K562 (cell line): ENCODE results near the gene UNC93B1. TPM values are rescaled to one million over a fixed set of nuclear protein-coding genes. Genes with fewer than 3 reads are reported as not detected.

Experiments used
- L3MBTL2 ChIP-seq: fragments of 450-650 bp; IDR thresholded peaks from 2 replicates; pipeline ENCODE4 v1.6.1; 2016; ENCODE audit warnings: mild to moderate bottlenecking, moderate library complexity
- MYC ChIP-seq, 2 experiments: fragments of 250-450 bp in 1 of 2; sonication (Bioruptor Pico) in 1 of 2; IDR thresholded peaks; 2 replicates each; pipeline versions ENCODE4 v1.5.1 to v1.6.1; 2012 to 2021; ENCODE audit warnings: low read depth in 2 of 2, borderline replicate concordance in 1 of 2, improper control_type of control experiment in 1 of 2, low read length in 1 of 2, mild to moderate bottlenecking in 1 of 2, moderate library complexity in 1 of 2
- SMARCE1 ChIP-seq: fragments of 450-650 bp; IDR thresholded peaks from 2 replicates; pipeline ENCODE4 v1.7.1; 2016; ENCODE audit warnings: mild to moderate bottlenecking
- ZFX ChIP-seq: sonication (generic); formaldehyde crosslinking; IDR thresholded peaks from 2 replicates; pipeline ENCODE4 v1.8.0; 2022; ENCODE audit warnings: mild to moderate bottlenecking, missing genetic modification reagents, moderate library complexity
- polyA plus RNA-seq, 8 experiments: library from polyadenylated mRNA; depleted of rRNA in 4 of 8; stranded (reverse) in 5 of 8; unstranded in 3 of 8; fragments of >200 nt; fragmentation: Nextera tagmentation in 2 of 8; fragmentation: Illumina TruSeq in 1 of 8; extraction: Ambion mirVana in 2 of 8; extraction: Trizol in 1 of 8; gene quantifications; 2 replicates each; pipeline versions ENCODE4 v1.2.1 to v1.2.3, GENCODE V29; 2011 to 2014; ENCODE audit warnings: inconsistent platforms in 1 of 8, missing spikeins in 1 of 8
- total RNA-seq, 7 experiments: library from RNA; depleted of rRNA in 6 of 7; stranded (reverse); fragments of >200 nt in 6 of 7; fragmentation: Illumina TruSeq in 2 of 7; extraction: Trizol in 2 of 7; gene quantifications; 2 replicates each; pipeline versions ENCODE4 v1.2.1 to v1.2.3, GENCODE V29; 2011 to 2021; ENCODE audit warnings: low replicate concordance in 1 of 7
- TF ChIP-seq, protein P1 (sequence below): fragments of 450-650 bp; IDR thresholded peaks from 2 replicates; pipeline ENCODE4 v1.6.1; 2016; ENCODE audit warnings: mild to moderate bottlenecking, moderate library complexity
- TF ChIP-seq, protein P2 (sequence below): fragments of 450-650 bp; IDR thresholded peaks from 2 replicates; pipeline ENCODE4 v1.6.1; 2017; ENCODE audit warnings: mild to moderate bottlenecking, moderate library complexity
- TF ChIP-seq, protein P3 (sequence below), 2 experiments: fragments of 450-650 bp; conservative IDR thresholded peaks; 2 replicates each; pipeline ENCODE4 v1.6.1; 2017; ENCODE audit warnings: mild to moderate bottlenecking in 2 of 2, moderate library complexity in 2 of 2
- TF ChIP-seq, protein P4 (sequence below), 3 experiments: IDR thresholded peaks in 2 of 3; conservative IDR thresholded peaks in 1 of 3; 2 replicates each; pipeline ENCODE4 v1.5.1; 2011 to 2012; ENCODE audit warnings: low read length in 3 of 3, mild to moderate bottlenecking in 3 of 3, control low read depth in 2 of 3, improper control_type of control experiment in 1 of 3, inconsistent platforms in 1 of 3, low read depth in 1 of 3, mixed read lengths in 1 of 3, moderate library complexity in 1 of 3; ENCODE audit not compliant: insufficient read depth in 2 of 3

The UNC93B1 gene
- total and polyA plus RNA-seq, 9 of the 15 experiments (the other 6 are each of a cell fraction or from before 2014, with no cell fraction given), result 0.10 to 13.6 (median 6.5) TPM

DNA sequence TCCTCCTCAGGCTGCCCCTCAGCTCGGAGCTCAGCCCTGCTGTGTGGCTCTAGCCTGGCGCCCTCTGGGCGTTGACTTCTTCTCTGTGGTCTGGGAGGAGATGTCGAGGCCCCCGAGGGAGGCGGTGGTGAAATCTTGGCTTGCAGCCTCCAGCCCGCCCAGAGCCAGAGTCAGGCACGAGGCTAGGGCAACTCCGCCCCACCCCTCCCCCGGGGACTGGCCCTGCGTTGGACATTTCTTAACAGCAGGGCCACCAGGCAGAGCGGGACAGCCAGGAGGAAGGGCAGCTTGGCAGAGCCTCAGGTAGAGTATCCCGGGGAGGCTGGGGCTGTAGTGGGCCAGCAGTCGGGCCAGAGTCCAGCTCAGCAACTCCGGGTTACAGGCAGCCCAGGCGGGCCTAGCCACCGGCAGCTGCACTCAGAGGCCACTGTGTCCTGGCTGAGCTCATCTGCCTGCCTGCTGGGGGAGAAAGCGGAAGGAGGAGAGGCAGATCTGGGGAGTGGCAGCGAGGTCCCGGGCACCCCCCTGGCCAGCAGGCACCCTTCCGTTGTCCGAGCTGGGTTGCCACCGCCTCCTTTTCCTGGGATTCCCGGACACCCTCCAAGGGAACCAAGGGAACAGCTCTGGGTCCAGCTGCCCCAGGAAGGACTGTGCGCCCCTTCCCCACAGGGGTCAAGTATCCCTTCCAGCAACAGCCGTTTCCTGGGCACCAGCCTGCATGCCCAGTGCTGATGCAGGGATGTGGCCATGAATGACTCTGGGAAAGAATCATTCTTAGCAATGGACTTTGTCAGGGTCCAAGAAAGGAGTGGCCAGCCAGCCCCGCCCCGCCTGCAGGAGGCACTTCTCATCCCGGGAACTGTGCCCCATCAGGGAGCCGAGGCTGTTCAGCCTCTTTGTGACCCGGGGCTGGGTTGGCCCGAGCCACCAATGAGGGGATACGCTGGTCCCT, 6.5 kb upstream of the UNC93B1 start, which contains the start of gene ALDH3B1 (continued):
- TF ChIP-seq, protein P1, sequence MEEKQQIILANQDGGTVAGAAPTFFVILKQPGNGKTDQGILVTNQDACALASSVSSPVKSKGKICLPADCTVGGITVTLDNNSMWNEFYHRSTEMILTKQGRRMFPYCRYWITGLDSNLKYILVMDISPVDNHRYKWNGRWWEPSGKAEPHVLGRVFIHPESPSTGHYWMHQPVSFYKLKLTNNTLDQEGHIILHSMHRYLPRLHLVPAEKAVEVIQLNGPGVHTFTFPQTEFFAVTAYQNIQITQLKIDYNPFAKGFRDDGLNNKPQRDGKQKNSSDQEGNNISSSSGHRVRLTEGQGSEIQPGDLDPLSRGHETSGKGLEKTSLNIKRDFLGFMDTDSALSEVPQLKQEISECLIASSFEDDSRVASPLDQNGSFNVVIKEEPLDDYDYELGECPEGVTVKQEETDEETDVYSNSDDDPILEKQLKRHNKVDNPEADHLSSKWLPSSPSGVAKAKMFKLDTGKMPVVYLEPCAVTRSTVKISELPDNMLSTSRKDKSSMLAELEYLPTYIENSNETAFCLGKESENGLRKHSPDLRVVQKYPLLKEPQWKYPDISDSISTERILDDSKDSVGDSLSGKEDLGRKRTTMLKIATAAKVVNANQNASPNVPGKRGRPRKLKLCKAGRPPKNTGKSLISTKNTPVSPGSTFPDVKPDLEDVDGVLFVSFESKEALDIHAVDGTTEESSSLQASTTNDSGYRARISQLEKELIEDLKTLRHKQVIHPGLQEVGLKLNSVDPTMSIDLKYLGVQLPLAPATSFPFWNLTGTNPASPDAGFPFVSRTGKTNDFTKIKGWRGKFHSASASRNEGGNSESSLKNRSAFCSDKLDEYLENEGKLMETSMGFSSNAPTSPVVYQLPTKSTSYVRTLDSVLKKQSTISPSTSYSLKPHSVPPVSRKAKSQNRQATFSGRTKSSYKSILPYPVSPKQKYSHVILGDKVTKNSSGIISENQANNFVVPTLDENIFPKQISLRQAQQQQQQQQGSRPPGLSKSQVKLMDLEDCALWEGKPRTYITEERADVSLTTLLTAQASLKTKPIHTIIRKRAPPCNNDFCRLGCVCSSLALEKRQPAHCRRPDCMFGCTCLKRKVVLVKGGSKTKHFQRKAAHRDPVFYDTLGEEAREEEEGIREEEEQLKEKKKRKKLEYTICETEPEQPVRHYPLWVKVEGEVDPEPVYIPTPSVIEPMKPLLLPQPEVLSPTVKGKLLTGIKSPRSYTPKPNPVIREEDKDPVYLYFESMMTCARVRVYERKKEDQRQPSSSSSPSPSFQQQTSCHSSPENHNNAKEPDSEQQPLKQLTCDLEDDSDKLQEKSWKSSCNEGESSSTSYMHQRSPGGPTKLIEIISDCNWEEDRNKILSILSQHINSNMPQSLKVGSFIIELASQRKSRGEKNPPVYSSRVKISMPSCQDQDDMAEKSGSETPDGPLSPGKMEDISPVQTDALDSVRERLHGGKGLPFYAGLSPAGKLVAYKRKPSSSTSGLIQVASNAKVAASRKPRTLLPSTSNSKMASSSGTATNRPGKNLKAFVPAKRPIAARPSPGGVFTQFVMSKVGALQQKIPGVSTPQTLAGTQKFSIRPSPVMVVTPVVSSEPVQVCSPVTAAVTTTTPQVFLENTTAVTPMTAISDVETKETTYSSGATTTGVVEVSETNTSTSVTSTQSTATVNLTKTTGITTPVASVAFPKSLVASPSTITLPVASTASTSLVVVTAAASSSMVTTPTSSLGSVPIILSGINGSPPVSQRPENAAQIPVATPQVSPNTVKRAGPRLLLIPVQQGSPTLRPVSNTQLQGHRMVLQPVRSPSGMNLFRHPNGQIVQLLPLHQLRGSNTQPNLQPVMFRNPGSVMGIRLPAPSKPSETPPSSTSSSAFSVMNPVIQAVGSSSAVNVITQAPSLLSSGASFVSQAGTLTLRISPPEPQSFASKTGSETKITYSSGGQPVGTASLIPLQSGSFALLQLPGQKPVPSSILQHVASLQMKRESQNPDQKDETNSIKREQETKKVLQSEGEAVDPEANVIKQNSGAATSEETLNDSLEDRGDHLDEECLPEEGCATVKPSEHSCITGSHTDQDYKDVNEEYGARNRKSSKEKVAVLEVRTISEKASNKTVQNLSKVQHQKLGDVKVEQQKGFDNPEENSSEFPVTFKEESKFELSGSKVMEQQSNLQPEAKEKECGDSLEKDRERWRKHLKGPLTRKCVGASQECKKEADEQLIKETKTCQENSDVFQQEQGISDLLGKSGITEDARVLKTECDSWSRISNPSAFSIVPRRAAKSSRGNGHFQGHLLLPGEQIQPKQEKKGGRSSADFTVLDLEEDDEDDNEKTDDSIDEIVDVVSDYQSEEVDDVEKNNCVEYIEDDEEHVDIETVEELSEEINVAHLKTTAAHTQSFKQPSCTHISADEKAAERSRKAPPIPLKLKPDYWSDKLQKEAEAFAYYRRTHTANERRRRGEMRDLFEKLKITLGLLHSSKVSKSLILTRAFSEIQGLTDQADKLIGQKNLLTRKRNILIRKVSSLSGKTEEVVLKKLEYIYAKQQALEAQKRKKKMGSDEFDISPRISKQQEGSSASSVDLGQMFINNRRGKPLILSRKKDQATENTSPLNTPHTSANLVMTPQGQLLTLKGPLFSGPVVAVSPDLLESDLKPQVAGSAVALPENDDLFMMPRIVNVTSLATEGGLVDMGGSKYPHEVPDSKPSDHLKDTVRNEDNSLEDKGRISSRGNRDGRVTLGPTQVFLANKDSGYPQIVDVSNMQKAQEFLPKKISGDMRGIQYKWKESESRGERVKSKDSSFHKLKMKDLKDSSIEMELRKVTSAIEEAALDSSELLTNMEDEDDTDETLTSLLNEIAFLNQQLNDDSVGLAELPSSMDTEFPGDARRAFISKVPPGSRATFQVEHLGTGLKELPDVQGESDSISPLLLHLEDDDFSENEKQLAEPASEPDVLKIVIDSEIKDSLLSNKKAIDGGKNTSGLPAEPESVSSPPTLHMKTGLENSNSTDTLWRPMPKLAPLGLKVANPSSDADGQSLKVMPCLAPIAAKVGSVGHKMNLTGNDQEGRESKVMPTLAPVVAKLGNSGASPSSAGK, result peak; percentile 92
- peak; percentile 64; the same call in 1 of the 2 replicates for TF ChIP-seq MYC (IDR thresholded peaks at IDR 0.05; ENCODE audit: low read depth, low read length)
- TF ChIP-seq MYC (CRISPR knock-in tag; IDR thresholded peaks at IDR 0.05; ENCODE audit: borderline replicate concordance, low read depth), result no peak
- peak; percentile 93 for TF ChIP-seq L3MBTL2
- TF ChIP-seq, protein P2, sequence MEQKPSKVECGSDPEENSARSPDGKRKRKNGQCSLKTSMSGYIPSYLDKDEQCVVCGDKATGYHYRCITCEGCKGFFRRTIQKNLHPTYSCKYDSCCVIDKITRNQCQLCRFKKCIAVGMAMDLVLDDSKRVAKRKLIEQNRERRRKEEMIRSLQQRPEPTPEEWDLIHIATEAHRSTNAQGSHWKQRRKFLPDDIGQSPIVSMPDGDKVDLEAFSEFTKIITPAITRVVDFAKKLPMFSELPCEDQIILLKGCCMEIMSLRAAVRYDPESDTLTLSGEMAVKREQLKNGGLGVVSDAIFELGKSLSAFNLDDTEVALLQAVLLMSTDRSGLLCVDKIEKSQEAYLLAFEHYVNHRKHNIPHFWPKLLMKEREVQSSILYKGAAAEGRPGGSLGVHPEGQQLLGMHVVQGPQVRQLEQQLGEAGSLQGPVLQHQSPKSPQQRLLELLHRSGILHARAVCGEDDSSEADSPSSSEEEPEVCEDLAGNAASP, result no peak
- TF ChIP-seq ZFX, result peak; percentile 74
- TF ChIP-seq, protein P3, sequence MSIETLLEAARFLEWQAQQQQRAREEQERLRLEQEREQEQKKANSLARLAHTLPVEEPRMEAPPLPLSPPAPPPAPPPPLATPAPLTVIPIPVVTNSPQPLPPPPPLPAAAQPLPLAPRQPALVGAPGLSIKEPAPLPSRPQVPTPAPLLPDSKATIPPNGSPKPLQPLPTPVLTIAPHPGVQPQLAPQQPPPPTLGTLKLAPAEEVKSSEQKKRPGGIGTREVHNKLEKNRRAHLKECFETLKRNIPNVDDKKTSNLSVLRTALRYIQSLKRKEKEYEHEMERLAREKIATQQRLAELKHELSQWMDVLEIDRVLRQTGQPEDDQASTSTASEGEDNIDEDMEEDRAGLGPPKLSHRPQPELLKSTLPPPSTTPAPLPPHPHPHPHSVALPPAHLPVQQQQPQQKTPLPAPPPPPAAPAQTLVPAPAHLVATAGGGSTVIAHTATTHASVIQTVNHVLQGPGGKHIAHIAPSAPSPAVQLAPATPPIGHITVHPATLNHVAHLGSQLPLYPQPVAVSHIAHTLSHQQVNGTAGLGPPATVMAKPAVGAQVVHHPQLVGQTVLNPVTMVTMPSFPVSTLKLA (conservative IDR thresholded peaks at IDR 0.05), result no peak
- TF ChIP-seq, protein P4, sequence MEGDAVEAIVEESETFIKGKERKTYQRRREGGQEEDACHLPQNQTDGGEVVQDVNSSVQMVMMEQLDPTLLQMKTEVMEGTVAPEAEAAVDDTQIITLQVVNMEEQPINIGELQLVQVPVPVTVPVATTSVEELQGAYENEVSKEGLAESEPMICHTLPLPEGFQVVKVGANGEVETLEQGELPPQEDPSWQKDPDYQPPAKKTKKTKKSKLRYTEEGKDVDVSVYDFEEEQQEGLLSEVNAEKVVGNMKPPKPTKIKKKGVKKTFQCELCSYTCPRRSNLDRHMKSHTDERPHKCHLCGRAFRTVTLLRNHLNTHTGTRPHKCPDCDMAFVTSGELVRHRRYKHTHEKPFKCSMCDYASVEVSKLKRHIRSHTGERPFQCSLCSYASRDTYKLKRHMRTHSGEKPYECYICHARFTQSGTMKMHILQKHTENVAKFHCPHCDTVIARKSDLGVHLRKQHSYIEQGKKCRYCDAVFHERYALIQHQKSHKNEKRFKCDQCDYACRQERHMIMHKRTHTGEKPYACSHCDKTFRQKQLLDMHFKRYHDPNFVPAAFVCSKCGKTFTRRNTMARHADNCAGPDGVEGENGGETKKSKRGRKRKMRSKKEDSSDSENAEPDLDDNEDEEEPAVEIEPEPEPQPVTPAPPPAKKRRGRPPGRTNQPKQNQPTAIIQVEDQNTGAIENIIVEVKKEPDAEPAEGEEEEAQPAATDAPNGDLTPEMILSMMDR (IDR thresholded peaks at IDR 0.05 in 2 of 3, conservative IDR thresholded peaks at IDR 0.05 in 1 of 3; ENCODE audit: insufficient read depth in 2 of 3, low read depth in 1 of 3, low read length in 3 of 3), result peak in 1 of 3 experiments; percentile 8; a peak in 1 of 6 replicates
- TF ChIP-seq SMARCE1, result no peak
